ENCODE results near the gene PLIN3.
"Not testable (repeated sequence)": the region's sequence is repeated elsewhere in the genome, so short reads cannot be mapped to it uniquely, and the experiment has no call there.

DNA sequence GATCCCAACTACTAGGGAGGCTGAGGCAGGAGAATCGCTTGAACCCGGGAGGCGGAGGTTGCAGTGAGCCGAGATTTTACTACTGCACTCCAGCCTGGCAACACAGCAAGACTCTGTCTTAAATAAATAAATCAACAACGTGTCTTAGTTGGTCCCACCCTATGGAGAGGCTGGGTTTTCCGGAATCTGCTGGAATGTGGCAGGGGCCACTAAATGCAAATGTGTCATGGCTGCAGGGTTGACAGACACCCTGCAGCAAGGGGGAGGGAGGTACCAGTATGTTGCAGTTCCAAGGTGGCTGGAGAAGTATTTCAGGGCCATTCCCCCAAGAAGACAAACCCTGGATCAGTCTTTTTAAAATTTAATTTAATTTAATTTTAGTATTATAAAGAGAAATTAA, 20.3 kb upstream of the PLIN3 start:
- TF ChIP-seq, protein P1, sequence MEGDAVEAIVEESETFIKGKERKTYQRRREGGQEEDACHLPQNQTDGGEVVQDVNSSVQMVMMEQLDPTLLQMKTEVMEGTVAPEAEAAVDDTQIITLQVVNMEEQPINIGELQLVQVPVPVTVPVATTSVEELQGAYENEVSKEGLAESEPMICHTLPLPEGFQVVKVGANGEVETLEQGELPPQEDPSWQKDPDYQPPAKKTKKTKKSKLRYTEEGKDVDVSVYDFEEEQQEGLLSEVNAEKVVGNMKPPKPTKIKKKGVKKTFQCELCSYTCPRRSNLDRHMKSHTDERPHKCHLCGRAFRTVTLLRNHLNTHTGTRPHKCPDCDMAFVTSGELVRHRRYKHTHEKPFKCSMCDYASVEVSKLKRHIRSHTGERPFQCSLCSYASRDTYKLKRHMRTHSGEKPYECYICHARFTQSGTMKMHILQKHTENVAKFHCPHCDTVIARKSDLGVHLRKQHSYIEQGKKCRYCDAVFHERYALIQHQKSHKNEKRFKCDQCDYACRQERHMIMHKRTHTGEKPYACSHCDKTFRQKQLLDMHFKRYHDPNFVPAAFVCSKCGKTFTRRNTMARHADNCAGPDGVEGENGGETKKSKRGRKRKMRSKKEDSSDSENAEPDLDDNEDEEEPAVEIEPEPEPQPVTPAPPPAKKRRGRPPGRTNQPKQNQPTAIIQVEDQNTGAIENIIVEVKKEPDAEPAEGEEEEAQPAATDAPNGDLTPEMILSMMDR (IDR thresholded peaks at IDR 0.05), result not testable (repeated sequence)
- not testable (repeated sequence) for TF ChIP-seq POLR2A, POLR2AphosphoS5, EP300 (IDR thresholded peaks at IDR 0.05)
